Measurements from ENCODE around the gene ZNF621.

Gene ZNF621

GRCh38 chr3:40576396-40576795 is 51.6 kb downstream of the ZNF621 start:
- WGBS, 2 experiments, result 96 to 100% methylated on average over 3 to 4 of the region's 4 CpGs
- Histone ChIP-seq H3K27ac (ENCODE audit: insufficient read depth, low read depth, low read length, poor library complexity, severe bottlenecking) (no peak overlapping the region), H3K9me3 (ENCODE audit: control insufficient read depth, low read length) (no peaks in the 10 kb centered on the region), H3K36me3 (ENCODE audit: control insufficient read depth, insufficient read depth, low read length) (no peaks in the 10 kb centered on the region), H3K4me1 (ENCODE audit: control insufficient read depth, insufficient read depth, low read length) (no peaks in the 10 kb centered on the region), H3K4me3 (ENCODE audit: insufficient read depth, low read depth, low read length) (no peak overlapping the region), H3K27me3 (ENCODE audit: control insufficient read depth, insufficient read depth, low read length, poor library complexity, severe bottlenecking) (no peaks in the 10 kb centered on the region)

GRCh38 chr3:40580494-40581091 is 55.8 kb downstream of the ZNF621 start:
- WGBS, 2 experiments, result 0% methylated on average over 2 of the region's 2 CpGs
- Histone ChIP-seq H3K36me3 (ENCODE audit: control insufficient read depth, insufficient read depth, low read length) (no peaks in the 10 kb centered on the region), H3K4me1 (ENCODE audit: control insufficient read depth, insufficient read depth, low read length) (peaks cover 6% of the 10 kb centered on the region), H3K27ac (ENCODE audit: insufficient read depth, low read depth, low read length, poor library complexity, severe bottlenecking) (no peak overlapping the region), H3K4me3 (ENCODE audit: insufficient read depth, low read depth, low read length) (no peak overlapping the region), H3K27me3 (ENCODE audit: control insufficient read depth, insufficient read depth, low read length, poor library complexity, severe bottlenecking) (no peaks in the 10 kb centered on the region), H3K9me3 (ENCODE audit: control insufficient read depth, low read length) (no peaks in the 10 kb centered on the region)

GRCh38 chr3:40581166-40581565 is 56.4 kb downstream of the ZNF621 start:
- Histone ChIP-seq H3K36me3 (ENCODE audit: control insufficient read depth, insufficient read depth, low read length) (no peaks in the 10 kb centered on the region), H3K27ac (ENCODE audit: insufficient read depth, low read depth, low read length, poor library complexity, severe bottlenecking) (no peak overlapping the region), H3K9me3 (ENCODE audit: control insufficient read depth, low read length) (no peaks in the 10 kb centered on the region), H3K4me1 (ENCODE audit: control insufficient read depth, insufficient read depth, low read length) (peaks cover 6% of the 10 kb centered on the region), H3K27me3 (ENCODE audit: control insufficient read depth, insufficient read depth, low read length, poor library complexity, severe bottlenecking) (no peaks in the 10 kb centered on the region), H3K4me3 (ENCODE audit: insufficient read depth, low read depth, low read length) (no peak overlapping the region)
- 90 to 100% methylated on average over 1 of the region's 1 CpG for WGBS, 2 experiments

GRCh38 chr3:40582401-40583027 is 57.8 kb downstream of the ZNF621 start:
- H3K27me3 ChIP-seq (ENCODE audit: control insufficient read depth, insufficient read depth, low read length, poor library complexity, severe bottlenecking), result no peaks in the 10 kb centered on the region
- H3K4me1 ChIP-seq (ENCODE audit: control insufficient read depth, insufficient read depth, low read length), result peaks cover 6% of the 10 kb centered on the region
- H3K36me3 ChIP-seq (ENCODE audit: control insufficient read depth, insufficient read depth, low read length), result no peaks in the 10 kb centered on the region
- H3K9me3 ChIP-seq (ENCODE audit: control insufficient read depth, low read length), result no peaks in the 10 kb centered on the region
- H3K4me3 ChIP-seq (ENCODE audit: insufficient read depth, low read depth, low read length), result no peak overlapping the region
- no peak overlapping the region for H3K27ac ChIP-seq (ENCODE audit: insufficient read depth, low read depth, low read length, poor library complexity, severe bottlenecking)
- 86 to 90% methylated on average over 2 of the region's 2 CpGs for WGBS, 2 experiments

GRCh38 chr3:40583691-40584090 is 58.9 kb downstream of the ZNF621 start:
- 94 to 97% methylated on average over 7 of the region's 7 CpGs for WGBS, 2 experiments
- Histone ChIP-seq H3K4me1 (ENCODE audit: control insufficient read depth, insufficient read depth, low read length) (peaks cover 6% of the 10 kb centered on the region), H3K9me3 (ENCODE audit: control insufficient read depth, low read length) (no peaks in the 10 kb centered on the region), H3K27ac (ENCODE audit: insufficient read depth, low read depth, low read length, poor library complexity, severe bottlenecking) (no peak overlapping the region), H3K27me3 (ENCODE audit: control insufficient read depth, insufficient read depth, low read length, poor library complexity, severe bottlenecking) (no peaks in the 10 kb centered on the region), H3K4me3 (ENCODE audit: insufficient read depth, low read depth, low read length) (no peak overlapping the region), H3K36me3 (ENCODE audit: control insufficient read depth, insufficient read depth, low read length) (no peaks in the 10 kb centered on the region)

GRCh38 chr3:40584625-40585189 is 59.9 kb downstream of the ZNF621 start:
- Histone ChIP-seq H3K9me3 (ENCODE audit: control insufficient read depth, low read length) (no peaks in the 10 kb centered on the region), H3K36me3 (ENCODE audit: control insufficient read depth, insufficient read depth, low read length) (no peaks in the 10 kb centered on the region), H3K4me3 (ENCODE audit: insufficient read depth, low read depth, low read length) (no peak overlapping the region), H3K4me1 (ENCODE audit: control insufficient read depth, insufficient read depth, low read length) (peaks cover 6% of the 10 kb centered on the region), H3K27ac (ENCODE audit: insufficient read depth, low read depth, low read length, poor library complexity, severe bottlenecking) (no peak overlapping the region), H3K27me3 (ENCODE audit: control insufficient read depth, insufficient read depth, low read length, poor library complexity, severe bottlenecking) (no peaks in the 10 kb centered on the region)
- WGBS, 2 experiments, result 7 to 9% methylated on average over 11 to 14 of the region's 15 CpGs

- Histone ChIP-seq H3K36me3 (ENCODE audit: control insufficient read depth, insufficient read depth, low read length) (no peaks in the 10 kb centered on the region), H3K27ac (ENCODE audit: insufficient read depth, low read depth, low read length, poor library complexity, severe bottlenecking) (no peak overlapping the region), H3K4me3 (ENCODE audit: insufficient read depth, low read depth, low read length) (no peak overlapping the region), H3K9me3 (ENCODE audit: control insufficient read depth, low read length) (no peaks in the 10 kb centered on the region), H3K4me1 (ENCODE audit: control insufficient read depth, insufficient read depth, low read length) (peaks cover 6% of the 10 kb centered on the region), H3K27me3 (ENCODE audit: control insufficient read depth, insufficient read depth, low read length, poor library complexity, severe bottlenecking) (no peaks in the 10 kb centered on the region)
- WGBS, 2 experiments, result 71% methylated on average over 6 of the region's 6 CpGs
Measured at GRCh38 chr3:40585381-40586016, 60.7 kb downstream of the ZNF621 start.

- 92 to 98% methylated on average over 1 of the region's 1 CpG for WGBS, 2 experiments
Measured at GRCh38 chr3:40586901-40587300, 62.1 kb downstream of the ZNF621 start.

GRCh38 chr3:40588406-40588805 is 63.6 kb downstream of the ZNF621 start:
- Histone ChIP-seq H3K36me3 (ENCODE audit: control insufficient read depth, insufficient read depth, low read length) (no peaks in the 10 kb centered on the region), H3K4me3 (ENCODE audit: insufficient read depth, low read depth, low read length) (no peak overlapping the region)
- 87 to 90% methylated on average over 5 of the region's 5 CpGs for WGBS, 2 experiments

More at GRCh38 chr3:40586901-40587300, 62.1 kb downstream of the ZNF621 start:
- H3K27ac ChIP-seq (ENCODE audit: insufficient read depth, low read depth, low read length, poor library complexity, severe bottlenecking), result no peak overlapping the region
- no peaks in the 10 kb centered on the region for H3K27me3 ChIP-seq (ENCODE audit: control insufficient read depth, insufficient read depth, low read length, poor library complexity, severe bottlenecking)
- no peak overlapping the region for H3K4me3 ChIP-seq (ENCODE audit: insufficient read depth, low read depth, low read length)
- H3K36me3 ChIP-seq (ENCODE audit: control insufficient read depth, insufficient read depth, low read length), result no peaks in the 10 kb centered on the region
- H3K4me1 ChIP-seq (ENCODE audit: control insufficient read depth, insufficient read depth, low read length), result peaks cover 6% of the 10 kb centered on the region
- H3K9me3 ChIP-seq (ENCODE audit: control insufficient read depth, low read length), result no peaks in the 10 kb centered on the region

More at GRCh38 chr3:40588406-40588805, 63.6 kb downstream of the ZNF621 start:
- H3K9me3 ChIP-seq (ENCODE audit: control insufficient read depth, low read length), result no peaks in the 10 kb centered on the region
- H3K4me1 ChIP-seq (ENCODE audit: control insufficient read depth, insufficient read depth, low read length), result peaks cover 6% of the 10 kb centered on the region
- H3K27me3 ChIP-seq (ENCODE audit: control insufficient read depth, insufficient read depth, low read length, poor library complexity, severe bottlenecking), result no peaks in the 10 kb centered on the region
- no peak overlapping the region for H3K27ac ChIP-seq (ENCODE audit: insufficient read depth, low read depth, low read length, poor library complexity, severe bottlenecking)

All from ectodermal cell (in vitro differentiated cells).